BLaER1 treated with 17β-estradiol and CSF1 and Interleukin-3, amounts not matched to agents 10 nM and 100 nM (cell line): Measurements from ENCODE around the gene SPAAR.
"Not testable (repeated sequence)": the region's sequence is repeated elsewhere in the genome, so short reads cannot be mapped to it uniquely, and the experiment has no call there.

ENCODE experiments used
- H3K27ac ChIP-seq, 11 experiments: shearing (Covaris generic); formaldehyde crosslinking; 2 replicates each; pipeline ENCODE4 v1.8.1; 2022
- H3K27me3 ChIP-seq, 11 experiments: shearing (Covaris generic); formaldehyde crosslinking; 2 replicates each; pipeline ENCODE4 v1.8.1; 2022
- H3K36me3 ChIP-seq, 11 experiments: shearing (Covaris generic); formaldehyde crosslinking; 2 replicates each; pipeline ENCODE4 v1.8.1; 2022
- H3K4me1 ChIP-seq, 10 experiments: shearing (Covaris generic); formaldehyde crosslinking; 2 replicates each; pipeline ENCODE4 v1.8.1; 2022
- H3K4me2 ChIP-seq, 11 experiments: shearing (Covaris generic); formaldehyde crosslinking; 2 replicates each; pipeline ENCODE4 v1.8.1; 2022
- H3K4me3 ChIP-seq, 10 experiments: shearing (Covaris generic); formaldehyde crosslinking; 2 replicates each; pipeline ENCODE4 v1.8.1; 2022
- H3K9ac ChIP-seq, 11 experiments: shearing (Covaris generic); formaldehyde crosslinking; 2 replicates each; pipeline ENCODE4 v1.8.1; 2022
- H3K9me3 ChIP-seq, 11 experiments: shearing (Covaris generic); formaldehyde crosslinking; replicated peaks in 1 of 11; 2 replicates each; pipeline ENCODE4 v1.8.1; 2022
- H4K20me1 ChIP-seq, 11 experiments: shearing (Covaris generic); formaldehyde crosslinking; 2 replicates each; pipeline ENCODE4 v1.8.1; 2022
- Cebpa-rat ChIP-seq, 11 experiments: shearing (Covaris generic); IDR thresholded peaks; 2 replicates each; pipeline ENCODE4 v1.8.1; 2022

The SPAAR gene

GRCh38 chr9:35870351-35870923 is 38.9 kb upstream of the SPAAR start, which contains the start of gene OR13J1:
OR13J1 (minus strand) TSS chr9:35870401; CDS start chr9:35870401, 0 bp downstream.
- Histone ChIP-seq H3K27me3 (no peaks in the 10 kb centered on the region), H3K4me1 (no peaks in the 10 kb centered on the region), H3K36me3 (no peaks in the 10 kb centered on the region), H3K27ac (no peak within 1 kb of the TSS), H4K20me1 (no peaks in the 10 kb centered on the region), H3K9ac (no peak within 1 kb of the TSS), H3K9me3 (peaks cover 0 to 2% (median 0%) of the 10 kb centered on the region in 11 experiments; a peak in 2 of 22 replicates), H3K4me2 (no peak within 1 kb of the TSS), H3K4me3 (no peak within 1 kb of the TSS)
- TF ChIP-seq Cebpa-rat (IDR thresholded peaks at IDR 0.05): no peak

- H3K27ac ChIP-seq: no peak overlapping the region
- no peak overlapping the region for H3K9ac ChIP-seq
- no peak overlapping the region for H3K4me3 ChIP-seq
- H3K27me3 ChIP-seq: no peaks in the 10 kb centered on the region
- H3K9me3 ChIP-seq: peaks cover under 1 to 12% (median 8%) of the 10 kb centered on the region in 11 experiments; a peak in 19 of 22 replicates
- H3K36me3 ChIP-seq: no peaks in the 10 kb centered on the region
- no peak for TF ChIP-seq Cebpa-rat (IDR thresholded peaks at IDR 0.05)
- H3K4me2 ChIP-seq: no peak overlapping the region
- no peaks in the 10 kb centered on the region for H4K20me1 ChIP-seq
- no peaks in the 10 kb centered on the region for H3K4me1 ChIP-seq
Observed at GRCh38 chr9:35871545-35871944, 37.7 kb upstream of the SPAAR start.

- H3K9ac ChIP-seq: no peak overlapping the region
- H3K27ac ChIP-seq: no peak overlapping the region
- TF ChIP-seq Cebpa-rat (IDR thresholded peaks at IDR 0.05): no peak
- H3K36me3 ChIP-seq: no peaks in the 10 kb centered on the region
- no peak overlapping the region for H3K4me3 ChIP-seq
- no peak overlapping the region for H3K4me2 ChIP-seq
- H3K9me3 ChIP-seq: peaks cover 10 to 22% (median 18%) of the 10 kb centered on the region in 11 experiments
- H4K20me1 ChIP-seq: no peaks in the 10 kb centered on the region
- no peaks in the 10 kb centered on the region for H3K4me1 ChIP-seq
- no peaks in the 10 kb centered on the region for H3K27me3 ChIP-seq
Observed at GRCh38 chr9:35872505-35872904, 36.8 kb upstream of the SPAAR start.

- Histone ChIP-seq H3K9ac (no peak overlapping the region), H3K4me2 (no peak overlapping the region), H3K4me3 (no peak overlapping the region), H3K27me3 (no peaks in the 10 kb centered on the region), H3K36me3 (no peaks in the 10 kb centered on the region), H4K20me1 (no peaks in the 10 kb centered on the region), H3K4me1 (no peaks in the 10 kb centered on the region), H3K9me3 (peaks cover 1 to 10% (median 4%) of the 10 kb centered on the region in 11 experiments; a peak in 20 of 22 replicates), H3K27ac (no peak overlapping the region)
- no peak for TF ChIP-seq Cebpa-rat (IDR thresholded peaks at IDR 0.05)
Observed at GRCh38 chr9:35882263-35882848, 26.9 kb upstream of the SPAAR start.

- Histone ChIP-seq H3K36me3 (no peaks in the 10 kb centered on the region), H3K9ac (no peak overlapping the region), H3K27ac (no peak overlapping the region), H3K4me1 (no peaks in the 10 kb centered on the region), H3K4me3 (no peak overlapping the region), H3K4me2 (no peak overlapping the region), H3K27me3 (no peaks in the 10 kb centered on the region), H3K9me3 (peaks cover 0 to 3% (median 0%) of the 10 kb centered on the region in 11 experiments; a peak in 1 of 22 replicates), H4K20me1 (no peaks in the 10 kb centered on the region)
- TF ChIP-seq Cebpa-rat (IDR thresholded peaks at IDR 0.05): no peak
Observed at GRCh38 chr9:35882996-35883395, 26.3 kb upstream of the SPAAR start.

- H3K9me3 ChIP-seq, H4K20me1 ChIP-seq, H3K4me1 ChIP-seq, H3K4me2 ChIP-seq, H3K9ac ChIP-seq, H3K27ac ChIP-seq, H3K36me3 ChIP-seq, H3K27me3 ChIP-seq, H3K4me3 ChIP-seq: not testable (repeated sequence)
Observed at GRCh38 chr9:35884908-35885307, 24.4 kb upstream of the SPAAR start.

- Histone ChIP-seq H3K9me3 (no peaks in the 10 kb centered on the region), H3K9ac (no peak overlapping the region; a peak in 1 of 22 replicates), H3K27ac (no peak overlapping the region), H3K4me2 (peak overlapping the region in 5 of 11 experiments; percentile 32 to 68 (median 57); a peak in 10 of 22 replicates), H3K36me3 (no peaks in the 10 kb centered on the region), H3K4me3 (no peak overlapping the region), H4K20me1 (no peaks in the 10 kb centered on the region), H3K4me1 (peaks cover 0 to 17% (median 5%) of the 10 kb centered on the region in 10 experiments; a peak in 10 of 20 replicates), H3K27me3 (no peaks in the 10 kb centered on the region)
- TF ChIP-seq Cebpa-rat (IDR thresholded peaks at IDR 0.05): peak in 1 of 11 experiments; percentile 11; a peak in 1 of 22 replicates
Observed at GRCh38 chr9:35891646-35892045, 17.6 kb upstream of the SPAAR start.

- Histone ChIP-seq H3K4me3 (no peak overlapping the region), H3K36me3 (no peaks in the 10 kb centered on the region), H3K4me1 (peaks cover 0 to 17% (median 5%) of the 10 kb centered on the region in 10 experiments; a peak in 10 of 20 replicates), H3K27me3 (no peaks in the 10 kb centered on the region), H3K9me3 (no peaks in the 10 kb centered on the region), H3K4me2 (peak overlapping the region in 5 of 11 experiments; percentile 32 to 68 (median 57); a peak in 10 of 22 replicates), H3K27ac (no peak overlapping the region), H4K20me1 (no peaks in the 10 kb centered on the region), H3K9ac (no peak overlapping the region)
- TF ChIP-seq Cebpa-rat (IDR thresholded peaks at IDR 0.05): 0 out of 22 replicates have a peak, but pooled peaks of 1 of the 11 experiments have one; percentile 1
Observed at GRCh38 chr9:35892051-35892450, 17.2 kb upstream of the SPAAR start.

- TF ChIP-seq Cebpa-rat (IDR thresholded peaks at IDR 0.05): no peak
- Histone ChIP-seq H3K27ac (no peak overlapping the region), H3K4me1 (peaks cover 0 to 10% (median 6%) of the 10 kb centered on the region in 10 experiments; a peak in 10 of 20 replicates), H3K4me2 (no peak overlapping the region), H4K20me1 (no peaks in the 10 kb centered on the region), H3K36me3 (no peaks in the 10 kb centered on the region), H3K27me3 (no peaks in the 10 kb centered on the region), H3K4me3 (no peak overlapping the region), H3K9me3 (no peaks in the 10 kb centered on the region), H3K9ac (no peak overlapping the region)
Observed at GRCh38 chr9:35896570-35896969, 12.7 kb upstream of the SPAAR start.

- H3K4me2 ChIP-seq: not testable (repeated sequence)
Observed at GRCh38 chr9:35897376-35898099, 11.8 kb upstream of the SPAAR start.

More at GRCh38 chr9:35897376-35898099, 11.8 kb upstream of the SPAAR start:
- H3K27me3 ChIP-seq, H3K9ac ChIP-seq, H3K36me3 ChIP-seq, H3K4me1 ChIP-seq, H4K20me1 ChIP-seq, H3K27ac ChIP-seq, H3K4me3 ChIP-seq, H3K9me3 ChIP-seq: not testable (repeated sequence)
